HG03378 (cell line): ENCODE data around the gene JOSD1.
"Not testable (repeated sequence)": the region's sequence is repeated elsewhere in the genome, so short reads cannot be mapped to it uniquely, and the experiment has no call there.

Experiments
- ATAC-seq: cut with Tn5 transposase; IDR thresholded peaks from one replicate; pipeline ENCODE4 v1.9.1; 2021; ENCODE audit warnings: mild to moderate bottlenecking, moderate library complexity; ENCODE audit not compliant: unreplicated experiment

JOSD1 gene

DNA sequence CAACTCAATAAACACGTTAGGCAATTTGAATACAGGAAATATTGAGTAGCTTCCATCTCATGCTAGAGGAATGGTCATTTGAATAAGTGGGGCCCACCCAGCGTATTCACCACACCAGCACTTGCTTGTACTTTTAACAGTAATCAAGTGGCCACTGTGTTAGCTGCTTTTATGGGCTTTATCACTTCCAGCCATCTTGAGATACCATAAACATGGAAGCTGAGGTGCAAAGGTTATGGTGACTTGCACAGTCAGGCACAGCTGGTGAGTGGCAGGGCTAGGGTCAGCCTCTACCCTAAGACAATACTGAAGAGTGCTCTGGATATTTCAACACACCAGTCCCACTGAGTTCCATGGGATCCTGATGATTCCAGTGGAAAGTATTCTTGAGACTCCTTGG lies 6.7 kb downstream of the JOSD1 start:
- ATAC-seq: no peak

DNA sequence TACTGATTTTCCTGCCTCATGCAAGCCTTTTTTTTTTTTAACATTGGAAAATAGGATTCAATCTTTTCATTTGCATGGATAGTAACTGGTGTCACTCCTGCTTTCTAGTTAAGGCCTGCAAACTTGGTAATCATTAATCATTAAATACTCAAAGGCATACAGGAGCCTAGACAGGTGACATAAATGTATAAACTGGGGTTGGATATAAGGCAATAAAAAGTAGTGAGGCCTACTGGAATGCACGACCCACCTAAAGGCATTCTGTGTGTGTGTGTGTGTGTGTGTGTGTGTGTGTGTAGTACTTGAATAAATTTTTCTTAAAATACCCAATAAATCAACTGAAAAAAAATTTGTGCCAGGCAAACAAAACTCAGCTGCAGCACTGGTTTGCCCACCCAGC lies 11.1 kb downstream of the JOSD1 start:
- ATAC-seq: no peak

DNA sequence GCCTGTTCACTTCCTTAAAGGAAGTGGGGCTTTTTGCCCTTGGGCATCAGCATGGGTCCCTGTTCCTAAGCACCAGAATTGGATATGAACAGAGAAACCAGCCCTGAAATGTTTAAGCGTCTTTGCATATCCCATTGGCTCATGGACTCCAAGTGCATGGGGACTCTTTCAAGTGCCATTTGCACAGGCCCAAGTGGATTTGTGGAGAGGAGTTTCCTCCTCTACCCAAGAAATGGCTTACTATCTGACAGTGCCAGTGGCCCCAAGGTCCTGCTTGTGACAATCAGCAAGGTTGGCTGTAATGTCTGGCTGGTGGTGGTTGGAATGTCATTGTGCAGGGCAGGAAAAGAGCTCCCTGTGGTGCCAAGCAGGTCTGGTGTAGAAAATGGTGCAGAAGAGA lies 15.0 kb downstream of the JOSD1 start:
- ATAC-seq: no peak

DNA sequence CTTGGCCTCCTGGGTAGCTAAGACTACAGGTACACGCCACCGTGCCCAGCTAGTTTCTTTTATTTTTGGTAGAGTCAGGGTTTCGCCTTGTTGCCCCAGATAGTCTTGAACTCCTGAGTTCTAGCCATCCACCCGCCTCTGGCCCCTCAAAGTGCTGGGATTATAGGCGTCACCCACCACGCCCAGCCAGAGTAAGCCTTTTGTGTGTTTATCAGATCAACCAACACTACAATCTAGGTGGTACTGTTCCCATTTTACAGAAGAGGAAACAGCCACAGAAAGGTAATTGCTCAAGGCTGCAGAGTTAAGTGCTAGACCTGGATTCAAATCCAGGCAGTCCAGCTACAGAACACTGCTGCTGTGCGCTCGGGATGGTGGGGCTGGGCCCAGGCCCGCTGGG lies 15.8 kb downstream of the JOSD1 start:
- ATAC-seq: no peak

DNA sequence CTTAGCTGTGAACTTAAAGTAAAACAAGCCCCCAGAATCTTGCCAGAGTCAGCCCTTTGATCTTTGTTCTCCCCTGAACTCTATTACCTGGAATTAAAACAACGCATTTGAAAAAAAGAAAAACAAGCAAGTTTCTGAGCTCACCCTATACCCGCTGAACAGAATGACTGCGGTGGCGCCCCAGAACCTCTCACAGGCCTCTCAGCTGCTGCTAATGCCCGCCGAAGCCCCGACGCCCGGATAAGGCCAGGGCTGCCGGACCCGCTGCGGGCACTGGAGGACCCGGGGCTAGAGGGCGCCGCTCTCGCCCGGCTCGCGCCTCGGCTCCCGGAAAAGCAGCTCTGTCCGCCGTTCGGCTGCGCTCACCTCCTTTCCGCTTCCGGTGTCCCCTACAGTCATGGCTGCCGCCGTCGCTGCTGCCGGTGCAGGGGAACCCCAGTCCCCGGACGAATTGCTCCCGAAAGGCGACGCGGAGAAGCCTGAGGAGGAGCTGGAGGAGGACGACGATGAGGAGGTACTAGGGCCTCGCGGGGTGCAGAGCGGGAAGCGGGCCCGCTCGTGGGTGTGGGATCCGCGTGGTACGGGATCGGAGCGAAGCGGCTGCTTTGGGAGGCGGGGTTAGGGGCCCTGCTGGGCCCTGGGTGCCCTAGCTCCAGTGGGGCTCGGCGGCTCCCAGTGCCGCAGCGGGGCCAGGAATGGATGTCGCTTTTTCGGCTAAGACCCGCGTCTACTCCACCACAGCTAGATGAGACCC lies 19.0 kb downstream of the JOSD1 start, which contains the start of gene TOMM22:
Gene TOMM22, plus strand, starts transcription at position 376 of the 754 bp plus-strand sequence. Its CDS starts 22 bp downstream, at position 398.
- peak; percentile 68 for ATAC-seq

DNA sequence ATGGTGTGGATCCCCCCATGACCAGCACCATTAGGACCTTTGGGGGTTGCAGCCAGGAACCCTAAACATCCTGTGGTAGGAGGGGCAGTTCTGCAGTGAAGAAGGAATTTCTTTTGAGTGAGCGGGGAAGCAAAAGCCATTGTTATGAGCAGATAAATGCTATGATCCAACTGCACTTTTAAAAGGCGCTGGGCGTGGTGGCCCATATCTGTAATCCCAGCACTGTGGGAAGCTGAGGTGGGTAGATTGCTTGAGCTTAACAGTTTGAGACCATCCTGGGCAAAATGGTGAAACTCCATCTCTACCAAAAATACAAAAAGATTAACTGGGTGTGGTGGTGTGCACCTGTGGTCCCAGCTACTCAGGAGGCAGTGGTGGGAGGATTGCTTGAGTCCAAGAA lies 24.9 kb downstream of the JOSD1 start:
- ATAC-seq: no peak

DNA sequence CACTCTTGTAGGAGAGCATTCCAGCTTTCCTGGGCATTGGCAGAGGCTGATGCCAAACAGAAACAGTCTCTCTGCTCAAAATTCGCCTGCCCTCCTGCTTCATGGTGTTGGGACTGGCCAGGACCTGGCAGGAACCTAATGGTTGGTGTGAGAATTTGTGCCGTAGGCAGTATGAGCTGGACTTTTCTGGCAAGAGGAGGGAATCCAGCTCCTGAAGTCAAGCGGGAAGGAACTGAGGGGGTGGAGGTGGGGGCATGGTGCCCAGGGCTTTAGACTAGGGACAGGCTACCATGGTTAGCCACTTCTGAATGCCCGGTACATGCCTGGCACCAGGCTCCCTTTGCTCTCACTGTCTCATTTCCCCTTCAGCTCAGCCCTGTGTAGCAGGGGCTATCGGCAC lies 25.9 kb downstream of the JOSD1 start:
- ATAC-seq: no peak

DNA sequence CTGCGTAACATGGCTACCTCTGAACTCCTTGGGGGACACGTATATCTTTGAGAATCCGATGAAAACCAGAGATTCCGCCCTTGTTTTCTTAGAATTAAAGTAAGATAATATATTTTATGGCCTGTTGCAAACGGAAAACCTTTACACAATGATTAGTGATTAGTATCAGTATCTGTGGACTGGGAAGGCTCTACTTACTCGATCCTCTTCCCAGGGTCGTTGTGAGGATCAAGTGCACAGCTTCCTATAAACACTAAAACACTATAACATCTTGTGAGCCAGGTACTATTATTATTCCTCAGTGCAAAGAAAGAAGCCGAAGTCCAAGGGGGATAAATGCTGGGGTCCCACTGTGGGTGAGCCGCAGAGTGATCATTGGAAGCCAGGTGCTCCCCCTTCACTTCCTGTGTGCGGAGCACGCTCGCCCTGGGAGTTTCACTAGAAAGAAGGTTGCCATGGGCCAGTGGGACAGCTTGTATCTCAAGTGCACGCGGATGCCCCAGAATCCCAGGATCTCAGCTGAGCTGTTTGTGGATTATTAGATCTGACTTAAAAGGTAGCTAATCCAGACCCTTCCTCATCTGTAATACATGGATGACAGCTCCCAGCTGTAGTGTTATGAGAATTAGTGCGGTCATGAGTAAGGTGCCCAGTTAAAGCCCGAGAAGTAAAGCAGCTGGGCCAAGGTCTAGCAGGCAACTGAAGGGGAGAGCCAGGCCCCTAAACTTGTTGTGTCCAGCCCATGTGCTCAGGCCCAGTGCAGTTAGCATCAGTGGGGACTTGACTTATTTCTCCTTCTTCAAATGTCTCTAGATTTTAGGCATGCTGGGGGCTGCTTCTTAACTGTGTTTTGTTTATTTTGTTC lies 43.5 kb downstream of the JOSD1 start:
- peak; percentile 25 for ATAC-seq

DNA sequence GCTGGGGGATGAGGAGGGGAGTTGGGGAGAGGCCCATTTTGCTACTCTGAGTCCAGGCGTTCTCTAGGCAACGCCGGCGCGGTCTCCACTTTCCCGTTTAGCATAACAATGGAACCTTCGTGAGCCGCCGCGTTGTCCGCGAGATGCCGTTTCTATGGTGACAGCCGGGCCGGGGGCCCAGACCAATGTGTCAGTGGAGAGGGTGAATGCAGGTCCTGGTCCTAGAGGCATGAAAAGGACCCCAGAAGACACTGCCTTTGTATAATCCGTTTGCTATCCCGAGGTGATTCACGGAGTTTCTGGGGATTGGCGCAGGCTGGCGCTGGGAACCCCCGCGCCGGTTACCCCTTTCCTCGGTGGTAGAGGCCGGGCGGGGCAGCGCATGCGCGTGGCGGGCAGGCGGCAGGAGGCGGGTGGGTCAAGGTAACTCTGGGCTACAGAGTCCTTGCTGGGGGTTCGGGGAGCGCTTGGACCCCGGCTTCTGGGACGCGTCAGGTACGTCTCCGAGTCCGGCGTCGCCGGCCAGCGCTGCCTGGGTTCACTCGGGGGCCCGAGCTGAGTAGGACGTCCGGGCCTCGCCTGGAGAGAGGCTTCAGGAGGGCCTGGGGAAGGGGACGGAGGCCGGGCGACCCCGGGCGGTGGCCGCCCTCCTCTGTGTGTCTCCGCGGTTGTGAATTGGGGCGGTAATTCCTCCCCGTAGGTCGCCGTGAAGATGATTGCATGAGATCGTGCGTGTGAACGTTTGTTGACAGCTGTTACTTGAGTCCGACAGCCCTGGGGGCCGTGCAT lies 44.3 kb downstream of the JOSD1 start, which contains the start of the genes CBY1 and FAM227A:
Gene CBY1, plus strand, starts transcription at position 383 of the 789 bp plus-strand sequence. CDS start 11,417 bp downstream, outside the sequence.
Gene FAM227A, minus strand, starts transcription at position 137 of the 789 bp plus-strand sequence. CDS start 6,224 bp downstream, outside the sequence.
- peak; percentile 54 for ATAC-seq

DNA sequence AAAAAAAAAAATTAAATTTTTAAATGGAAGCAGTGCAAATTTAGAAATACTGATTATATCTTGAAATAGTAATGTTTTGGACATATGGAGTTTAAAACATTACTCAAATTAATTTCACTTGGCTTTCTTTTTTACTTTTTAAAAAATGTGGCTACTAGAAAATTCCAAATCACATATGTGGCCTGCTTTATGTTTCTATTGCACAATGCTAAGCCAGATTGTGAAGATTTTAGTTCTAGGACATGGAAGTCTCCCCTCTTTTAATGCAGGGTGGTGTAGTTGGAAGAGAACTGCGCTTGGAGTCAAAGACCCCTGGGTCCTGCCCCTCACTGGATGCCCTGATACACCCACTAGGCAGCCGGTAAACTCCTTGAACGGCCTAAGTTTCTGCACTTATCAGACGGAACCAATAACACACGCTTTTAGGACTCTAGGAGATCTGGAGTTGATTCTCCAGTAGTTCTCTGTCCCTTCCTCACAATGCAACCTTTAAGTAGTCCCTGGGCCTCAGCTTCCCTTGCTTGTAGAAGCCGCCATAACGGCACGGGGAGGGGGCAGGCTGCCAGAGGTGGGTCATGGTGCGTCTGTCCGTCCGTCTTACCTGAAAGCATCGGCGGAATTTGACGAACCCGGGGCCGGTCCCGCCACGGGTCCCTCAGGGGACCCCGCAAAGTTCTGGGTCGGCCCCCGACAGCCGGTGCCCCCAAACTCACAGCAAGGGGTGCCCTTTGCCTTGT lies 45.1 kb downstream of the JOSD1 start:
- ATAC-seq: no peak

DNA sequence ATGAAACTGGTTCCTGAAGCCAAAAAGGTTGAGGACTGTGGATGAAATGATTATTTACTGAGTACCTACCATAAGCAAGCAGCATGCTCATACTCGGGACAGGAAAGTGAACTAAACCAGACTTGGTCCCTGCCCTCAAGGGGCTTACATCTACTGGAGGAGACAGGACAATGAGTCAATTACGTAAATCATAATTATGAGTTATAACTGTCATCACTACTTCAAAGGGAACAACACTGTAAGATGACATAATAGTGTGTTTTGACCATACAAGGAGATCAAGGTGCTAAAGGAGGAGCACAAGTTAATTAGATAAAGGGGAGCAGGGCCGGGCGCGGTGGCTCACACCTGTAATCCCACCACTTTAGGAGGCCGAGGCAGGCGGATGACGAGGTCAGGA lies 47.0 kb downstream of the JOSD1 start:
- no peak for ATAC-seq

DNA sequence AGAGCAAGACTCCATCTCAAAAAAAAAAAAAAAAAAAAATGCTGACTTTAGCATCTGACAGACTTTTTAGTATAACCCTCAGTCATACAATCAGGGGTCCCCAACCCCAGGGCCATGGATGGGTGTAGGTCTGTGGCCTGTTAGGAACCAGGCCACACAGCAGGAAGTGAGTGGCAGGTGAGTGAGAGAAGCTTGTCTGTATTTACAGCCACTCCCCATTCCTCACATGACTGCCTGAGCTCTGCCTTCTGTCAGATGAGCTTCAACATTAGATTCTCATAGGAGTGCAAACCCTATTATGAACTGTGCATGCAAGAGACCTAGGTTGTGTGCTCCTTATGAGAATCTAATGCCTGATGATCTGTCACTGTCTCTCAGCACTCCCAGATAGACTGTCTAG lies 47.9 kb downstream of the JOSD1 start:
- ATAC-seq: no peak

DNA sequence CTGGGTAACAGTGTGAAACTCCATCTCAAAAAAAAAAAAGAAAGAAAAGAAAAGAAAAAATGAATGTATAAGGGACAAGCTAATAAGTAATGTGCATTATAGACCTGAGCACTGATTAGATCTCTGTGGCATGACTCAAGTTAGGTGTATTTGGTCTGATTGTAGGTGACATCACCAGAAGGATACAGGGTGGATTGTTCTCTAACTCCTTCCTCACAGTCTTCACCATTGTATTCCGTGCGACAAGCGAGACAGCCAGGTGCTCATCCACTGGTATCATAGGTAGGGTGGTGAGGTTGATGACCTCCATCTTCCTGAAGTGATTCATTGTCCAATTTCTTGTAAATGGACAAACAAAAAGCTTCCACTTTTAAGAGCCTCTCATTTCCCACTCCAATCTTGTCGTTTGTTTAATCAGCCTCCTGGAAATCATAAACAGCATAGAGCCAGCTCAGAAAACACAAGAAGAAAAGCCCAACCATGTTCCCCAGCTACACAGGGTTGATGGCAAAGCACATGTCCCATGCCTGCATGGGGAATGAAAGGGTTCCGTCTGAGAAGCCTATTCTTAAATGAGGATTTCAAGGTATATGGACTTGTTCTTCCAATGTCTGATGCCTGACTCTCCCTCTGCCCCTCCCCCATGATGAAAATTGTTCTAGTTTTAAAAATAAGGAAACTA lies 50.8 kb downstream of the JOSD1 start:
- no peak for ATAC-seq

DNA sequence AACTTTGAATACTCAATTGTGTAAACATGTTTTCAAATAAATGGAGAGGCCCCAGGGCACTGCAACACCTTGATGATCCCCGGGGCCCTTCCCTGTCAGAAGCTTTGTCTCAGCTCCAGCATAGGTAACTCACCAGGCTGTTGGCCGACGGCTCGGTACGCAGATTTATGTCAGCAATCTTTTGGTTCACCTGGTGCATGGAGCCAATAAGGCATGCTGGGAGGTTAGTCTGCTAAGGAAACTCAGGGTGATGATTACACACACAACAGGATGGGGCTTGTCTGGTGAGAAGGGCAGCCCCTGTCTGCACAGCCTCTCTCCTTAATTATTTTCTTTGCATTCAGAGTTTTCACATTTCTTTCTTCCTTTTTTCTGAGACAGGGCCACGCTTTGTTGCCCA lies 55.3 kb downstream of the JOSD1 start:
- ATAC-seq: no peak

DNA sequence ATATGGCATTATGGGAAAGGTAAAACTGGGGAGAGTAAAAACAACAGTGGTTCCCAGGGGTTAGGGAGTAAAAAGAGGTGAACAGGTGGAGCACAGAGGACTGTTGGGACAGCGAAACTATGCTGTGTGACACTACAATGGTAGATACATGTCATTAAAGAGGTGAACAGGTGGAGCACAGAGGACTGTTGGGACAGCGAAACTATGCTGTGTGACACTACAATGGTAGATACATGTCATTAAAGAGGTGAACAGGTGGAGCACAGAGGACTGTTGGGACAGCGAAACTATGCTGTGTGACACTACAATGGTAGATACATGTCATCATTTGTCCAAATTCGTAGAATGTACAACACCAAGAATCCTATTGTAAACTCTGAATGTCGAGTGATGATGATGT lies 56.5 kb downstream of the JOSD1 start:
- ATAC-seq: not testable (repeated sequence)

DNA sequence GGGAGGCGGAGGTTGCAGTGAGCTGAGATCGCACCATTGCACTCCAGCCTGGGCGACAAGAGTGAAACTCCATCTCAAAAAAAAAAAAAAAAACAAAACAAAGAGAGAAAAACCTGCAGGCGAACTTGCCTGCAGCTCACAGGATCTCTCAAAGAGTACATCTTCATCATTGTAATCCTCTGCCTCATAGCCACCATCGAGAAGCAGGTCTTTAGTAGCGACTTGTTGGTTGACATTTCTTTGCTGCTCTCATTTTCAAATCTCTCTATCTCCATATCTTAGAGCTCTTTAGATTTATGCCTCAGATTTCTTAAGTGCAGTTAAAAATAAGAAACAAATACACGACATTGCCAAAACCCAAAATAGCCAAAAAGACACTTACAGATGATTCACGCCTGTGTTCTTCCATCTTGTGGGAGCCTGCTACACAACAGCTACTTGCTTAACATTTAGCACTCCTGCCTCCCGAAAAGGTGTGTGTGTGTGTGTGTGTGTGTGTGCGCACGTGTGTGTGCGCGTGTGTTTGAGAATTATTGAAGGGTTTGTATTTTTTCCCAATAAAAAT lies 59.2 kb downstream of the JOSD1 start:
- no peak for ATAC-seq

DNA sequence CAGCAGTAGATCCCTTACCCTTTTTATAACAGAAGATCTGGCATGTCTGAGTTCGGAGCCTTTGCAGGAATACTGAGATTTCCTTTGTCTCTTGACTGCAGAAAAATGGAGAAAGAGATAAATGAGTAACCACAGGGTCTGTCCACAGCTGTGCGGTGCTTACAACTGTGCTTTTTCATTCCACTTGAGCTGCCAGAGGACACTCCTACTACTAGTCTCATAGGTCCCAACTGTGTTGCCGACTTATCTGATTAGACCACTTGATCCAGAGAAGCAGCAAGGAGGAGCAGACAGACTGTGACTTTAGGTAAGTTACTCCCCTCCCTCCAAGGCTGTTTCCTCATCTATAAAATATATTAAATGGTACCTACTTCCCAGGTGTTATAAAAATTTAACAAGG lies 62.0 kb downstream of the JOSD1 start:
- ATAC-seq: no peak

DNA sequence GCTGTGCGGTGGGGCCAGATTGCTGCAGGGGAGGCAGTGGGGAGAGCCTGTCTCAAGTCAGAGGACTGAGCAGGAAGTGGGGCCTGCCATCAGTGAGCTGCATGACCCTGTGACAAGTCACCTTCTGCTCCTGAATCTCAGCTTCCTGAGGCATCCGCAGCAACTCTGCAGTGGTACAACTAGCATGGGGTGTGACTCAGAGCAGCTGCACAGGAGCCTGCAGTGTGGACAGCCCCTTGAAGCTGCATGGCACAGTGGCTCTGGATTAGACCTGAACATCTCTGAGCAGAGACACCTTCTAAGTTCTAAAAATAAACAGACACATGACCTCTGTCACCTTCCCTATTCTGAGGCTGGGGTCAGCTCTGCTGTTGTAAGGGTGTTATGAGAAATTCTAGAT lies 62.5 kb downstream of the JOSD1 start:
- ATAC-seq: no peak
